H1 (cell line): ENCODE data around the gene AP5S1. TPM values are rescaled to one million over a fixed set of nuclear protein-coding genes. Genes with fewer than 3 reads are reported as not detected.

Experiments
- CTCF ChIA-PET: fragments of 300-600 bp; sonication (Branson Sonifier 250); formaldehyde crosslinking; loops from one replicate; lab custom pipeline; 2021; ENCODE audit not compliant: partially characterized antibody; lab: Charles Lee
- POLR2A ChIA-PET: fragments of 300-600 bp; sonication (Branson Sonifier 250); formaldehyde crosslinking; loops from one replicate; lab custom pipeline; 2021; ENCODE audit warnings: inconsistent platforms; ENCODE audit not compliant: partially characterized antibody; lab: Charles Lee
- DNase-seq, 2 experiments: peaks; one replicate each; pipeline versions ENCODE4 v3.0.0 to v3.0.0-alpha.2; 2010 to 2022; ENCODE audit warnings: low spot score in 2 of 2, low read depth in 1 of 2, mixed read lengths in 1 of 2
- FAIRE-seq: peaks from 2 replicates; lab custom pipeline; 2011; peaks lifted over from hg19 to GRCh38; lab: Jason Lieb, UNC
- H2AFZ ChIP-seq: 2 replicates; pipeline ENCODE4 v1.8.1; 2012; ENCODE audit warnings: low read length, inconsistent platforms
- H2AK5ac ChIP-seq: 2 replicates; pipeline ENCODE4 v1.6.1; 2013; ENCODE audit warnings: low read depth, low read length
- H2BK120ac ChIP-seq: replicated peaks from 2 replicates; pipeline ENCODE3; 2013; ENCODE audit warnings: low read depth, low read length, inconsistent platforms
- H2BK12ac ChIP-seq: 2 replicates; pipeline ENCODE4 v1.6.1; 2013; ENCODE audit warnings: low read depth, low read length
- H2BK15ac ChIP-seq: 2 replicates; pipeline ENCODE4 v1.6.1; 2013; ENCODE audit warnings: low read length
- H2BK20ac ChIP-seq: 2 replicates; pipeline ENCODE4 v1.6.1; 2013; ENCODE audit warnings: low read length
- H2BK5ac ChIP-seq: 2 replicates; pipeline ENCODE4 v1.6.1; 2013; ENCODE audit warnings: low read depth, low read length
- H3K14ac ChIP-seq: 2 replicates; pipeline ENCODE4 v1.6.1; 2013; ENCODE audit warnings: inconsistent platforms; ENCODE audit not compliant: insufficient read length
- H3K18ac ChIP-seq: 2 replicates; pipeline ENCODE4 v1.6.1; 2013; ENCODE audit warnings: low read length; ENCODE audit errors: extremely low read depth
- H3K23ac ChIP-seq: 2 replicates; pipeline ENCODE4 v1.6.1; 2013; ENCODE audit warnings: inconsistent platforms; ENCODE audit not compliant: insufficient read length
- H3K23me2 ChIP-seq: 2 replicates; pipeline ENCODE4 v1.6.1; 2013; ENCODE audit warnings: low read depth, low read length
- H3K27ac ChIP-seq: 2 replicates; pipeline ENCODE4 v1.6.1; 2011; ENCODE audit warnings: low read depth, low read length, inconsistent platforms
- H3K27me3 ChIP-seq, 4 experiments: replicated peaks in 1 of 4; 1 replicate in 1 of 4; 2 replicates in 3 of 4; pipeline versions ENCODE4 v1.6.1 to v1.8.1; 2011 to 2013; ENCODE audit warnings: low read length in 3 of 4, mild to moderate bottlenecking in 3 of 4, inconsistent platforms in 2 of 4, mixed read lengths in 2 of 4, moderate library complexity in 1 of 4; ENCODE audit not compliant: control insufficient read depth in 3 of 4, insufficient read depth in 3 of 4; ENCODE audit errors: extremely low read depth in 1 of 4
- H3K36me3 ChIP-seq, 4 experiments: 2 replicates each; pipeline versions ENCODE4 v1.6.1 to v1.8.1; 2011 to 2013; ENCODE audit warnings: mild to moderate bottlenecking in 4 of 4, low read length in 3 of 4, moderate library complexity in 2 of 4, control low read depth in 1 of 4, inconsistent platforms in 1 of 4; ENCODE audit not compliant: insufficient read depth in 4 of 4, control insufficient read depth in 2 of 4
- H3K4ac ChIP-seq: replicated peaks from 2 replicates; pipeline ENCODE3; 2013; ENCODE audit warnings: low read length, low read depth, mixed read lengths, inconsistent platforms; ENCODE audit not compliant: insufficient read length
- H3K4me1 ChIP-seq, 4 experiments: replicated peaks in 1 of 4; 1 replicate in 1 of 4; 2 replicates in 3 of 4; pipeline versions ENCODE4 v1.6.1 to v1.8.1; 2011 to 2013; ENCODE audit warnings: low read length in 3 of 4, inconsistent platforms in 2 of 4, mixed read lengths in 1 of 4; ENCODE audit not compliant: insufficient read depth in 4 of 4, control insufficient read depth in 3 of 4
- H3K4me2 ChIP-seq, 2 experiments: 2 replicates each; pipeline versions ENCODE4 v1.6.1 to v1.8.1; 2011 to 2013; ENCODE audit warnings: low read depth in 2 of 2, low read length in 2 of 2, control low read depth in 1 of 2, inconsistent platforms in 1 of 2, mild to moderate bottlenecking in 1 of 2; ENCODE audit not compliant: insufficient read depth in 1 of 2
- H3K4me3 ChIP-seq, 4 experiments: fragments of 200-600, 300-600 bp in 1 of 4; sonication (generic), shearing (Covaris generic), sonication (Bioruptor Twin) in 1 of 4; 2 replicates each; pipeline versions ENCODE4 v1.5.1 to v1.8.1; 2011 to 2016; ENCODE audit warnings: low read length in 4 of 4, low read depth in 3 of 4, control low read depth in 2 of 4, inconsistent platforms in 2 of 4, mild to moderate bottlenecking in 2 of 4, mixed read lengths in 1 of 4, moderate library complexity in 1 of 4; ENCODE audit not compliant: insufficient read depth in 2 of 4; ENCODE audit errors: extremely low read depth in 1 of 4
- H3K56ac ChIP-seq: replicated peaks from 2 replicates; pipeline ENCODE3; 2013; ENCODE audit warnings: low read depth, mild to moderate bottlenecking, mixed read lengths, low read length, inconsistent platforms; ENCODE audit not compliant: insufficient read length
- H3K79me1 ChIP-seq: 2 replicates; pipeline ENCODE4 v1.6.1; 2013; ENCODE audit warnings: low read depth, low read length, control low read depth
- H3K79me2 ChIP-seq, 2 experiments: 2 replicates each; pipeline versions ENCODE4 v1.6.1 to v1.8.1; 2012 to 2013; ENCODE audit warnings: low read length in 2 of 2, mild to moderate bottlenecking in 2 of 2, inconsistent platforms in 1 of 2; ENCODE audit not compliant: insufficient read depth in 2 of 2, control insufficient read depth in 1 of 2
- H3K9ac ChIP-seq, 4 experiments: replicated peaks in 1 of 4; 1 replicate in 1 of 4; 2 replicates in 3 of 4; pipeline versions ENCODE4 v1.6.1 to v1.8.1; 2011 to 2013; ENCODE audit warnings: low read depth in 3 of 4, low read length in 3 of 4, control low read depth in 2 of 4, mild to moderate bottlenecking in 2 of 4, moderate library complexity in 2 of 4, inconsistent platforms in 1 of 4; ENCODE audit errors: extremely low read depth in 1 of 4
- H3K9me3 ChIP-seq, 2 experiments: 2 replicates each; pipeline versions ENCODE4 v1.6.1 to v1.8.1; 2012 to 2013; ENCODE audit warnings: mild to moderate bottlenecking in 2 of 2, moderate library complexity in 2 of 2, control low read depth in 1 of 2, inconsistent platforms in 1 of 2, low read depth in 1 of 2, low read length in 1 of 2, mixed read lengths in 1 of 2; ENCODE audit not compliant: insufficient read depth in 2 of 2
- H4K20me1 ChIP-seq, 2 experiments: replicated peaks in 1 of 2; 2 replicates each; pipeline versions ENCODE3 to v1.8.1; 2011 to 2013; ENCODE audit warnings: inconsistent platforms in 2 of 2, low read length in 2 of 2, mild to moderate bottlenecking in 1 of 2; ENCODE audit not compliant: insufficient read depth in 2 of 2, control insufficient read depth in 1 of 2
- H4K5ac ChIP-seq: 2 replicates; pipeline ENCODE4 v1.6.1; 2013; ENCODE audit warnings: low read length, low read depth, mixed read lengths, inconsistent platforms; ENCODE audit not compliant: insufficient read length
- H4K8ac ChIP-seq: 2 replicates; pipeline ENCODE4 v1.8.0; 2013; ENCODE audit warnings: mild to moderate bottlenecking, moderate library complexity, low read length, inconsistent platforms; ENCODE audit not compliant: insufficient read depth; ENCODE audit errors: extremely low read depth
- H4K91ac ChIP-seq: replicated peaks from 2 replicates; pipeline ENCODE3; 2013; ENCODE audit warnings: low read length, mixed read lengths, inconsistent platforms; ENCODE audit not compliant: insufficient read length
- CEBPB ChIP-seq: IDR thresholded peaks from 2 replicates; pipeline ENCODE4 v1.6.1; 2012; ENCODE audit warnings: low read depth, low read length
- KDM1A ChIP-seq: fragments of 200-600, 300-600 bp; sonication (generic); IDR thresholded peaks from 2 replicates; pipeline ENCODE4 v1.7.1; 2016; ENCODE audit warnings: mild to moderate bottlenecking, low read length, borderline replicate concordance
- POLR2AphosphoS5 ChIP-seq: IDR thresholded peaks from 2 replicates; pipeline ENCODE4 v1.6.1; 2011; ENCODE audit warnings: low read depth, low read length
- SIX5 ChIP-seq: IDR thresholded peaks from 2 replicates; pipeline ENCODE4 v1.6.1; 2011; ENCODE audit warnings: mild to moderate bottlenecking, low read depth, low read length
- WGBS, 2 experiments: shearing (Covaris generic) in 1 of 2; methylation state at CpG; one replicate each; pipeline versions ENCODE4 v1.1.6 to v1.1.7; 2013 to 2015; ENCODE audit warnings: low lambda C conversion rate in 2 of 2, mixed read lengths in 2 of 2, inconsistent platforms in 1 of 2, low coverage in 1 of 2, missing lambda C conversion rate in 1 of 2; ENCODE audit not compliant: insufficient replicate concordance in 2 of 2, insufficient coverage in 1 of 2, insufficient read length in 1 of 2; ENCODE audit errors: extremely low coverage in 1 of 2, missing lambda C conversion rate in 1 of 2; 5-methylcytosine and 5-hydroxymethylcytosine counted together
- polyA plus RNA-seq, 7 experiments: library from polyadenylated mRNA; depleted of rRNA in 3 of 7; stranded (reverse) in 5 of 7; unstranded in 2 of 7; fragments of >200 nt in 5 of 7; fragments of 200-250 nt in 2 of 7; gene quantifications; 1 replicate in 5 of 7; 2 replicates in 1 of 7; 4 replicates in 1 of 7; pipeline versions ENCODE4 v1.2.1 to v1.2.3, GENCODE V29; 2011 to 2013; ENCODE audit warnings: missing spikeins in 2 of 7, mixed read lengths in 2 of 7
- total RNA-seq: library from RNA; stranded (reverse); fragmentation: NEBNext Ultra II Directional; extraction: Animal tissue kit (Norgen Biotek cat#: 25700); gene quantifications from 2 replicates; pipeline ENCODE4 v1.2.1, GENCODE V29; 2021

The AP5S1 gene
- total and polyA plus RNA-seq, 2 of the 8 experiments (the other 6 are each of a cell fraction or from before 2014, with no cell fraction given) = 3.3 to 3.7 TPM

- Histone ChIP-seq H3K23me2 (no peaks in the 10 kb centered on the region), H3K79me2 (no peaks in the 10 kb centered on the region), H3K4me1 (peaks cover 7 to 14% (median 9%) of the 10 kb centered on the region in 4 experiments; a peak in 6 of 7 replicates), H3K9me3 (no peaks in the 10 kb centered on the region), H3K9ac (no peak overlapping the region), H3K4me2 (no peak overlapping the region), H2BK15ac (no peak overlapping the region), H3K36me3 (peaks cover 0 to 12% (median 7%) of the 10 kb centered on the region in 4 experiments; a peak in 6 of 8 replicates), H3K23ac (no peak overlapping the region), H3K4me3 (no peak overlapping the region), H3K14ac (no peak overlapping the region), H2AK5ac (no peak overlapping the region), H3K27me3 (no peaks in the 10 kb centered on the region), H3K4ac (no peak overlapping the region), H3K79me1 (no peaks in the 10 kb centered on the region), H3K18ac (no peak overlapping the region), H3K27ac (no peak overlapping the region), H2BK20ac (no peak overlapping the region), H3K56ac (no peak overlapping the region), H4K20me1 (no peaks in the 10 kb centered on the region), H2BK5ac (no peak overlapping the region), H4K91ac (no peak overlapping the region), H4K5ac (no peak overlapping the region), H2AFZ (no peak overlapping the region), H2BK120ac (no peak overlapping the region), H2BK12ac (no peak overlapping the region), H4K8ac (no peak overlapping the region)
- ChIA-PET POLR2A (no interaction called here), CTCF (interaction anchor here (1.0 kb wide), 1 partner anchor 63 kb away, joined by 3 read pairs; no protein-coding TSS in a partner anchor)
- WGBS, 2 experiments = 91% methylated on average over 3 of the region's 3 CpGs; no CpG with 5 or more reads in 1 of the 2 experiments
- DNase-seq (no peak), FAIRE-seq (no peak)
- no peak for TF ChIP-seq CEBPB
- TF ChIP-seq KDM1A = peak; percentile 62; the same call in 1 of the 2 replicates
- TF ChIP-seq SIX5 = no peak
- TF ChIP-seq POLR2AphosphoS5 = no peak
These were observed 11.8 kb upstream of the AP5S1 start for GRCh38 chr20:3808544-3808943.
